Trophoblast cell (in vitro differentiated cells and primary cell): ENCODE data around the gene AZGP1.
"Not testable (repeated sequence)": the region's sequence is repeated elsewhere in the genome, so short reads cannot be mapped to it uniquely, and the experiment has no call there.

Experiments used
- DNase-seq, 2 donors: peaks; one replicate each; pipeline ENCODE4 v3.0.0-alpha.2; 2016
- H2AFZ ChIP-seq: 2 replicates; pipeline ENCODE4 v1.6.1; 2013; ENCODE audit warnings: low read length, moderate library complexity, mild to moderate bottlenecking; ENCODE audit not compliant: insufficient read depth, poor library complexity
- H2AK5ac ChIP-seq: 2 replicates; pipeline ENCODE4 v1.6.1; 2013; ENCODE audit warnings: mild to moderate bottlenecking, low read length
- H2BK120ac ChIP-seq: 2 replicates; pipeline ENCODE4 v1.6.1; 2013; ENCODE audit warnings: low read length, mild to moderate bottlenecking, moderate library complexity; ENCODE audit not compliant: insufficient read depth, poor library complexity
- H2BK12ac ChIP-seq: 2 replicates; pipeline ENCODE4 v1.6.1; 2013; ENCODE audit warnings: mild to moderate bottlenecking, low read length, moderate library complexity
- H2BK5ac ChIP-seq: 2 replicates; pipeline ENCODE4 v1.6.1; 2013; ENCODE audit warnings: low read length, low read depth, moderate library complexity, mild to moderate bottlenecking; ENCODE audit not compliant: poor library complexity
- H3K14ac ChIP-seq: 2 replicates; pipeline ENCODE4 v1.6.1; 2013; ENCODE audit warnings: mild to moderate bottlenecking, low read length
- H3K18ac ChIP-seq: 2 replicates; pipeline ENCODE4 v1.6.1; 2013; ENCODE audit warnings: mild to moderate bottlenecking, low read length
- H3K23ac ChIP-seq: 2 replicates; pipeline ENCODE4 v1.6.1; 2013; ENCODE audit warnings: low read length
- H3K27ac ChIP-seq: 2 replicates; pipeline ENCODE4 v1.5.1; 2013; ENCODE audit warnings: low read depth, mild to moderate bottlenecking, inconsistent platforms, low read length, moderate library complexity
- H3K27me3 ChIP-seq: 2 replicates; pipeline ENCODE4 v1.6.1; 2013; ENCODE audit warnings: inconsistent platforms, mild to moderate bottlenecking, low read length, moderate library complexity; ENCODE audit not compliant: insufficient read depth
- H3K36me3 ChIP-seq, 2 experiments: 1 replicate in 1 of 2; 2 replicates in 1 of 2; pipeline ENCODE4 v1.6.1; 2013; ENCODE audit warnings: low read length in 2 of 2, mild to moderate bottlenecking in 2 of 2, moderate library complexity in 1 of 2; ENCODE audit not compliant: insufficient read depth in 2 of 2, control insufficient read depth in 1 of 2
- H3K4ac ChIP-seq: 2 replicates; pipeline ENCODE4 v1.6.1; 2013; ENCODE audit warnings: low read depth, mild to moderate bottlenecking, low read length, moderate library complexity
- H3K4me1 ChIP-seq, 2 experiments: 1 replicate in 1 of 2; 2 replicates in 1 of 2; pipeline ENCODE4 v1.6.1; 2013; ENCODE audit warnings: low read length in 2 of 2, mild to moderate bottlenecking in 2 of 2, moderate library complexity in 1 of 2; ENCODE audit not compliant: insufficient read depth in 2 of 2, control insufficient read depth in 1 of 2
- H3K4me2 ChIP-seq: 2 replicates; pipeline ENCODE4 v1.6.1; 2013; ENCODE audit warnings: inconsistent platforms, mild to moderate bottlenecking, low read length, moderate library complexity
- H3K4me3 ChIP-seq: 2 replicates; pipeline ENCODE4 v1.5.1; 2013; ENCODE audit warnings: mild to moderate bottlenecking, low read depth, low read length, inconsistent platforms
- H3K79me1 ChIP-seq: one replicate; pipeline ENCODE4 v1.6.1; 2013; ENCODE audit warnings: low read length
- H3K79me2 ChIP-seq: 2 replicates; pipeline ENCODE4 v1.6.1; 2013; ENCODE audit warnings: low read length, mild to moderate bottlenecking; ENCODE audit not compliant: control insufficient read depth, insufficient read depth, poor library complexity
- H3K9ac ChIP-seq: 2 replicates; pipeline ENCODE4 v1.6.1; 2013; ENCODE audit warnings: mild to moderate bottlenecking, low read length
- H3K9me3 ChIP-seq: 2 replicates; pipeline ENCODE4 v1.6.1; 2013; ENCODE audit warnings: low read depth, mild to moderate bottlenecking, control low read depth, inconsistent platforms, low read length; ENCODE audit not compliant: insufficient read depth
- H4K12ac ChIP-seq: 2 replicates; pipeline ENCODE4 v1.6.1; 2013; ENCODE audit warnings: low read depth, mild to moderate bottlenecking, low read length, moderate library complexity
- H4K8ac ChIP-seq: 2 replicates; pipeline ENCODE4 v1.6.1; 2013; ENCODE audit warnings: low read depth, mild to moderate bottlenecking, low read length, moderate library complexity
- H4K91ac ChIP-seq: one replicate; pipeline ENCODE4 v1.6.1; 2013; ENCODE audit warnings: low read depth, mild to moderate bottlenecking, low read length, moderate library complexity
- WGBS: extraction: QIAGEN DNeasy Blood & Tissue Kit; methylation state at CpG from one replicate; pipeline ENCODE4 v1.1.7; 2013; ENCODE audit warnings: missing lambda C conversion rate; ENCODE audit not compliant: insufficient read length, insufficient coverage; ENCODE audit errors: extremely low coverage; 5-methylcytosine and 5-hydroxymethylcytosine counted together

AZGP1 gene

GRCh38 chr7:100016215-100016901 is 40.5 kb upstream of the AZGP1 start:
- Histone ChIP-seq H3K79me1 (peaks cover 7% of the 10 kb centered on the region), H3K23ac (no peak overlapping the region), H3K18ac (peak overlapping the region; percentile 92), H3K9ac (peak overlapping the region; percentile 99), H2AK5ac (peak overlapping the region; percentile 97), H2BK5ac (no peak overlapping the region), H3K14ac (peak overlapping the region; percentile 98), H4K12ac (no peak overlapping the region), H3K4me2 (peak overlapping the region; percentile 78), H2AFZ (peak overlapping the region; percentile 20), H4K91ac (peak overlapping the region; percentile 98), H2BK12ac (no peak overlapping the region), H3K4ac (peak overlapping the region; percentile 100), H3K4me3 (peak overlapping the region; percentile 94), H3K27ac (no peak overlapping the region), H3K9me3 (no peaks in the 10 kb centered on the region), H3K79me2 (peaks cover 9% of the 10 kb centered on the region), H3K4me1 (no peaks in the 10 kb centered on the region), H4K8ac (peak overlapping the region; percentile 99), H3K36me3 (peaks cover 0 to 4% of the 10 kb centered on the region in 2 experiments), H2BK120ac (peak overlapping the region; percentile 92), H3K27me3 (no peaks in the 10 kb centered on the region)
- DNase-seq, result no peak
- no CpG with 5 or more reads among the region's 11 CpGs for WGBS

GRCh38 chr7:100015232-100016214 is 39.7 kb upstream of the AZGP1 start, which contains the start of gene ZKSCAN1:
ZKSCAN1 (plus strand) TSS chr7:100015596; CDS start chr7:100023507, 7,911 bp downstream.
- H4K91ac ChIP-seq, result peak within 1 kb of the TSS; percentile 98
- H3K4me3 ChIP-seq, result peak within 1 kb of the TSS; percentile 94
- H3K27me3 ChIP-seq, result no peaks in the 10 kb centered on the region
- H4K12ac ChIP-seq, result peak within 1 kb of the TSS; percentile 99
- no peak within 1 kb of the TSS for H2BK12ac ChIP-seq
- H2BK120ac ChIP-seq, result peak within 1 kb of the TSS; percentile 92
- H3K4me2 ChIP-seq, result peak within 1 kb of the TSS; percentile 78
- peaks cover 7% of the 10 kb centered on the region for H3K79me1 ChIP-seq
- H2AFZ ChIP-seq, result peak within 1 kb of the TSS; percentile 61
- H2BK5ac ChIP-seq, result peak within 1 kb of the TSS; percentile 80
- peak within 1 kb of the TSS; percentile 99 for H3K9ac ChIP-seq
- no CpG with 5 or more reads among the region's 70 CpGs for WGBS
- H3K23ac ChIP-seq, result no peak within 1 kb of the TSS
- peak; percentile 90 to 97 for DNase-seq
- H3K27ac ChIP-seq, result no peak within 1 kb of the TSS
- peak within 1 kb of the TSS; percentile 98 for H3K14ac ChIP-seq
- peaks cover 9% of the 10 kb centered on the region for H3K79me2 ChIP-seq
- no peaks in the 10 kb centered on the region for H3K9me3 ChIP-seq
- no peaks in the 10 kb centered on the region for H3K4me1 ChIP-seq
- peak within 1 kb of the TSS; percentile 97 for H2AK5ac ChIP-seq
- H3K36me3 ChIP-seq, result peaks cover 0 to 4% of the 10 kb centered on the region in 2 experiments
- peak within 1 kb of the TSS; percentile 99 for H4K8ac ChIP-seq
- peak within 1 kb of the TSS; percentile 100 for H3K4ac ChIP-seq
- H3K18ac ChIP-seq, result peak within 1 kb of the TSS; percentile 92

DNA sequence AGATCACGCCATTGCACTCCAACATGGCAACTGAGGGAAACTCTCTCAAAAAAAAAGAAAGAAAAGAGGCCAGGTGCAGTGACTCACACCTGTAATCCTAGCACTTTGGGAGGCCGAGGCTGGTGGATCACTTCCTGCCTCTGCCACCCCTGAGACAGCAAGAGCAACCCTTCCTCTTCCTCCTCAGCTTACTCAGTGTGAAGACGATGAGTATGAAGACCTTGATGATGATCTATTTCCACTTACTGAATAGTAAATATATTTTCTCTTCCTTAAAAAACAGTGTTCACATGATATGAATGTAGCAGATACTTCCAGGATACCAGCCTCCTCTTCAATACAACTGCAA is 37.5 kb upstream of the AZGP1 start:
- H3K4me1 ChIP-seq, result peaks cover 4 to 6% of the 10 kb centered on the region in 2 experiments
- no peak overlapping the region for H4K12ac ChIP-seq
- DNase-seq, result no peak
- no peak overlapping the region for H3K27ac ChIP-seq
- H3K23ac ChIP-seq, result no peak overlapping the region
- H3K79me1 ChIP-seq, result peaks cover 7% of the 10 kb centered on the region
- H3K79me2 ChIP-seq, result peaks cover 9% of the 10 kb centered on the region
- no peaks in the 10 kb centered on the region for H3K27me3 ChIP-seq
- no peak overlapping the region for H2BK120ac ChIP-seq
- no CpG with 5 or more reads among the region's 3 CpGs for WGBS
- no peak overlapping the region for H3K4me3 ChIP-seq
- no peak overlapping the region for H3K4me2 ChIP-seq
- H3K14ac ChIP-seq, result no peak overlapping the region
- H2AK5ac ChIP-seq, result no peak overlapping the region
- no peak overlapping the region for H2BK12ac ChIP-seq
- no peak overlapping the region for H2AFZ ChIP-seq
- H2BK5ac ChIP-seq, result no peak overlapping the region
- H4K91ac ChIP-seq, result no peak overlapping the region
- H4K8ac ChIP-seq, result no peak overlapping the region
- H3K4ac ChIP-seq, result no peak overlapping the region
- H3K36me3 ChIP-seq, result no peaks in the 10 kb centered on the region
- H3K9me3 ChIP-seq, result no peaks in the 10 kb centered on the region
- H3K18ac ChIP-seq, result no peak overlapping the region
- H3K9ac ChIP-seq, result no peak overlapping the region

DNA sequence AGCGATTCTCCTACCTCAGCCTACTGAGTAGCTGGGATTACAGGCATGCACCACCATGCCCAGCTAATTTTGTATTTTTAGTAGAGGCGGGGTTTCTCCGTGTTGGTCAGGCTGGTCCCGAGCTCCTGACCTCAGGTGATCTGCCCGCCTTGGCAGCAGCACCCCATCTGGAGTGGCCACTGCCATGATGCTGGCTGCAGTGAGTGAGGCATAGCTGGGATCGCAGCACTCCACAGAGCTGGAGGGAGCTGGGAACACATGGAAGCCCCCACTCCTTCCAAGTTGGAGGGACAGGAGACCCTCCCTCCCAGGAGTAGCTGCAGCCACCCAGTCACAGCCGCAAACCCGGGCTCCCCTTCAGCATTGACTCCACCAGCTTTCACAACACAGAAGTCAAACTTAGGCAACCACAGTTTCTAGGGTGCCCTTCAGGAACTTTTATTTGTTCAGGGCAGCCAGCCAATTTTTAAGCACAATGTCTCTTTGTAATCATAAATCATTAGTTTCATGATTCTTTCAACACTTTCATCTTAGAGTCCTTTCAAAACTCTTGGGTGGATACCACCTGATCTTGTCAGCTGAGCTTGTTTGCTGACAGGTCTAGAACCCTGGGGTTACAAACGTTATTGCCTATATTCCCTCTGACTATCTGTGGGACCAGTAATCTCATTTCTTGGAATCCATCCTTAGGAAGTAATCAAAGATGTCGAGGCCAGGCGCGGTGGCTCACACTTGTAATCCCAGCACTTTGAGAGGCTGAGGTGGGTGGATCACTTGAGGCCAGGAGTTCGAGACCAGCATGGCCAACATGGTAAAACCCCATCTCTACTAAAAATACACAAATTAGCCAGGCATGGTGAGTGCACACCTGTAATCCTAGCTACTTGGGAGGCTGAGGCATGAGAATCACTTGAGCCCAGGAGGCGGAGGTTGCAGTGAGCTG is 36.8 kb upstream of the AZGP1 start:
- DNase-seq, H3K4me1 ChIP-seq, H3K27me3 ChIP-seq, H3K36me3 ChIP-seq, H3K4me2 ChIP-seq, H2BK120ac ChIP-seq, H2AK5ac ChIP-seq, H3K27ac ChIP-seq, H2BK5ac ChIP-seq, H4K91ac ChIP-seq, H3K79me1 ChIP-seq, H3K9ac ChIP-seq, H3K23ac ChIP-seq, H3K18ac ChIP-seq, H2BK12ac ChIP-seq, H2AFZ ChIP-seq, H4K12ac ChIP-seq, H3K79me2 ChIP-seq, H3K4ac ChIP-seq, H3K9me3 ChIP-seq, H3K14ac ChIP-seq, H4K8ac ChIP-seq, H3K4me3 ChIP-seq: not testable (repeated sequence)
- WGBS, result no CpG with 5 or more reads among the region's 14 CpGs
